Natural killer cell treated with Interleukin-12 subunit alpha and Interleukin-12 subunit beta and Interleukin-15 and Interleukin-18, amount 100 ng/mL, for 72 hours (primary cell): ENCODE data around the gene ZNF680. TPM values are rescaled to one million over a fixed set of nuclear protein-coding genes. Genes with fewer than 3 reads are reported as not detected.
"Not testable (repeated sequence)": the region's sequence is repeated elsewhere in the genome, so short reads cannot be mapped to it uniquely, and the experiment has no call there.

Experiments
- ATAC-seq, 2 donors: fragments of 150-1000 bp; cut with Tn5 transposase in 1 of 2; sonication (Bioruptor Pico), chemical (Tn5 transposase) in 1 of 2; 2 replicates each; pipeline ENCODE4 v1.10.0; 2021
- DNase-seq: peaks from one replicate; pipeline ENCODE4 v3.0.0; 2022; ENCODE audit warnings: low spot score
- H3K27ac Mint-ChIP-seq, 2 donors: 1 replicate in 1 of 2; 2 replicates in 1 of 2; pipeline ENCODE4 v1.8.0; 2022; ENCODE audit warnings: mixed read lengths in 2 of 2, mild to moderate bottlenecking in 1 of 2, moderate library complexity in 1 of 2
- H3K27me3 Mint-ChIP-seq, 2 donors: 1 replicate in 1 of 2; 2 replicates in 1 of 2; pipeline ENCODE4 v1.8.0; 2022; ENCODE audit warnings: mixed read lengths in 2 of 2
- H3K36me3 Mint-ChIP-seq: one replicate; pipeline ENCODE4 v1.8.0; 2022; ENCODE audit warnings: mixed read lengths
- H3K4me1 Mint-ChIP-seq, 2 donors: 1 replicate in 1 of 2; 2 replicates in 1 of 2; pipeline ENCODE4 v1.8.0; 2022; ENCODE audit warnings: low read depth in 2 of 2, mixed read lengths in 2 of 2, mild to moderate bottlenecking in 1 of 2
- H3K4me3 Mint-ChIP-seq: one replicate; pipeline ENCODE4 v1.8.0; 2022; ENCODE audit warnings: mixed read lengths
- H3K9me3 Mint-ChIP-seq: 2 replicates; pipeline ENCODE4 v1.8.0; 2022; ENCODE audit warnings: mixed read lengths
- total RNA-seq, 2 donors: library from RNA; stranded (reverse); gene quantifications; one replicate each; pipeline ENCODE4 v1.2.3, GENCODE V29; 2022

The ZNF680 gene
- total RNA-seq, 2 donors from 2014 or later = 14.3 to 15.0 TPM

GRCh38 chr7:64574540-64575099 lies 11.7 kb upstream of the ZNF680 start:
- H3K27me3 Mint-ChIP-seq = peaks cover 0 to 9% of the 10 kb centered on the region in 2 donors
- no peak overlapping the region for H3K4me3 Mint-ChIP-seq
- ATAC-seq (no peak), DNase-seq (no peak)
- no peaks in the 10 kb centered on the region for H3K36me3 Mint-ChIP-seq
- H3K27ac Mint-ChIP-seq = no peak overlapping the region
- no peaks in the 10 kb centered on the region for H3K9me3 Mint-ChIP-seq
- peaks cover 4 to 5% of the 10 kb centered on the region in 2 donors for H3K4me1 Mint-ChIP-seq

- Mint-ChIP-seq H3K27me3 (peaks cover 0 to 16% of the 10 kb centered on the region in 2 donors), H3K4me1 (peaks cover 13 to 14% of the 10 kb centered on the region in 2 donors), H3K27ac (peak overlapping the region in 1 of 2 donors; percentile 86), H3K4me3 (peak overlapping the region; percentile 88)
- not testable (repeated sequence) for H3K36me3 Mint-ChIP-seq, H3K9me3 Mint-ChIP-seq, DNase-seq, ATAC-seq
These were observed 7.4 kb upstream of the ZNF680 start for GRCh38 chr7:64570284-64570605.

- ATAC-seq (peak; percentile 76 to 84), DNase-seq (peak; percentile 73)
- Mint-ChIP-seq H3K4me1 (peaks cover 13 to 14% of the 10 kb centered on the region in 2 donors), H3K4me3 (peak overlapping the region; percentile 88), H3K27me3 (peaks cover 0 to 16% of the 10 kb centered on the region in 2 donors), H3K27ac (peak overlapping the region; percentile 68 to 86)
- H3K36me3 Mint-ChIP-seq, H3K9me3 Mint-ChIP-seq: not testable (repeated sequence)
These were observed 6.8 kb upstream of the ZNF680 start for GRCh38 chr7:64569372-64570283.

- H3K4me3 Mint-ChIP-seq = peak overlapping the region; percentile 97
- ATAC-seq (no peak), DNase-seq (no peak)
- no peaks in the 10 kb centered on the region for H3K9me3 Mint-ChIP-seq
- H3K27ac Mint-ChIP-seq = peak overlapping the region; percentile 87 to 97
- H3K27me3 Mint-ChIP-seq = no peaks in the 10 kb centered on the region
- H3K4me1 Mint-ChIP-seq = peaks cover 21 to 25% of the 10 kb centered on the region in 2 donors
- peaks cover 5% of the 10 kb centered on the region for H3K36me3 Mint-ChIP-seq
These were observed 630 bp downstream of the ZNF680 start for GRCh38 chr7:64562256-64562625.

- no peaks in the 10 kb centered on the region for H3K27me3 Mint-ChIP-seq
- H3K27ac Mint-ChIP-seq = no peak overlapping the region
- no peak overlapping the region for H3K4me3 Mint-ChIP-seq
- peaks cover 33 to 37% of the 10 kb centered on the region in 2 donors for H3K4me1 Mint-ChIP-seq
- H3K36me3 Mint-ChIP-seq = peaks cover 22% of the 10 kb centered on the region
- no peak for DNase-seq
- no peaks in the 10 kb centered on the region for H3K9me3 Mint-ChIP-seq
- ATAC-seq = no peak
These were observed 3.7 kb downstream of the ZNF680 start for GRCh38 chr7:64559206-64559605.

GRCh38 chr7:64558781-64559180 lies 4.1 kb downstream of the ZNF680 start:
- no peak for ATAC-seq
- Mint-ChIP-seq H3K9me3 (no peaks in the 10 kb centered on the region), H3K27me3 (no peaks in the 10 kb centered on the region), H3K36me3 (peaks cover 22% of the 10 kb centered on the region), H3K4me1 (peaks cover 31 to 34% of the 10 kb centered on the region in 2 donors), H3K27ac (no peak overlapping the region), H3K4me3 (no peak overlapping the region)
- no peak for DNase-seq

GRCh38 chr7:64558323-64558705 lies 4.6 kb downstream of the ZNF680 start:
- ATAC-seq (no peak), DNase-seq (no peak)
- peaks cover 22% of the 10 kb centered on the region for H3K36me3 Mint-ChIP-seq
- H3K27ac Mint-ChIP-seq = no peak overlapping the region
- H3K27me3 Mint-ChIP-seq = no peaks in the 10 kb centered on the region
- H3K4me3 Mint-ChIP-seq = no peak overlapping the region
- no peaks in the 10 kb centered on the region for H3K9me3 Mint-ChIP-seq
- H3K4me1 Mint-ChIP-seq = peaks cover 29 to 31% of the 10 kb centered on the region in 2 donors

- H3K36me3 Mint-ChIP-seq = peaks cover 22% of the 10 kb centered on the region
- H3K27ac Mint-ChIP-seq = no peak overlapping the region
- H3K9me3 Mint-ChIP-seq = no peaks in the 10 kb centered on the region
- no peak overlapping the region for H3K4me3 Mint-ChIP-seq
- peaks cover 25 to 27% of the 10 kb centered on the region in 2 donors for H3K4me1 Mint-ChIP-seq
- DNase-seq (no peak), ATAC-seq (no peak)
- H3K27me3 Mint-ChIP-seq = no peaks in the 10 kb centered on the region
These were observed 5.1 kb downstream of the ZNF680 start for GRCh38 chr7:64557601-64558322.

GRCh38 chr7:64555046-64555445 lies 7.8 kb downstream of the ZNF680 start:
- Mint-ChIP-seq H3K4me1 (peaks cover 21 to 24% of the 10 kb centered on the region in 2 donors), H3K4me3 (no peak overlapping the region), H3K27me3 (no peaks in the 10 kb centered on the region), H3K9me3 (no peaks in the 10 kb centered on the region), H3K36me3 (peaks cover 18% of the 10 kb centered on the region), H3K27ac (no peak overlapping the region)
- DNase-seq (no peak), ATAC-seq (no peak)

- Mint-ChIP-seq H3K36me3 (peaks cover 18% of the 10 kb centered on the region), H3K4me1 (peaks cover 21 to 24% of the 10 kb centered on the region in 2 donors)
- not testable (repeated sequence) for H3K9me3 Mint-ChIP-seq, H3K4me3 Mint-ChIP-seq, H3K27ac Mint-ChIP-seq, H3K27me3 Mint-ChIP-seq, DNase-seq, ATAC-seq
These were observed 8.7 kb downstream of the ZNF680 start for GRCh38 chr7:64554188-64554587.

GRCh38 chr7:64551375-64552142 lies 11.3 kb downstream of the ZNF680 start:
- Mint-ChIP-seq H3K27ac (no peak overlapping the region), H3K4me3 (no peak overlapping the region), H3K27me3 (no peaks in the 10 kb centered on the region), H3K4me1 (peaks cover 16 to 21% of the 10 kb centered on the region in 2 donors), H3K36me3 (peaks cover 24% of the 10 kb centered on the region), H3K9me3 (no peaks in the 10 kb centered on the region)
- no peak for DNase-seq
- ATAC-seq = no peak

- peaks cover 14% of the 10 kb centered on the region for H3K36me3 Mint-ChIP-seq
- H3K9me3 Mint-ChIP-seq = no peaks in the 10 kb centered on the region
- H3K27me3 Mint-ChIP-seq = no peaks in the 10 kb centered on the region
- H3K27ac Mint-ChIP-seq = no peak overlapping the region
- DNase-seq = no peak
- ATAC-seq = no peak
- H3K4me1 Mint-ChIP-seq = peaks cover 6 to 11% of the 10 kb centered on the region in 2 donors
- H3K4me3 Mint-ChIP-seq = no peak overlapping the region
These were observed 18.9 kb downstream of the ZNF680 start for GRCh38 chr7:64544010-64544409.
